HK-2 (cell line): ENCODE data around the gene MCC.

Experiments
- DNase-seq: peaks from one replicate; pipeline ENCODE4 v3.0.0-alpha.2; 2018; ENCODE audit not compliant: unreplicated experiment

The MCC gene

DNA sequence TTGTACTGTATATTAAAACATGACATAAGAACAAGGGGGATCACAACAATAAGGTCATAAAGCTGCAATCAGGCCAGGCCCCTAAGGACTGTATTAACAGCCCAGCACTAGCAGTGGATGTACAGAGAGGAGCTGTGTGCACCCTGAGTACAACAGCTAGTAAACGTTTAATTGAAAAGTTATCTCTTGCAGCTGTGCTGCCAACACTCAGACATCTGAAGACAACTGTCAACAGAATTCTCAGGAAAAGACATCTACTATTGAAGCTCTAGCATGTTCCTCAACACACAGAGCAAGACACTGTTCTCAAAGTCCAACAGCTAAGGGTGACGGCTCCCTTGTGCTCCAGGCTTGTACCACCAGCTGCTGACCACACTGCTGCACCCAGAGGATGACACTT is 312.1 kb downstream of the MCC start:
- no peak for DNase-seq

DNA sequence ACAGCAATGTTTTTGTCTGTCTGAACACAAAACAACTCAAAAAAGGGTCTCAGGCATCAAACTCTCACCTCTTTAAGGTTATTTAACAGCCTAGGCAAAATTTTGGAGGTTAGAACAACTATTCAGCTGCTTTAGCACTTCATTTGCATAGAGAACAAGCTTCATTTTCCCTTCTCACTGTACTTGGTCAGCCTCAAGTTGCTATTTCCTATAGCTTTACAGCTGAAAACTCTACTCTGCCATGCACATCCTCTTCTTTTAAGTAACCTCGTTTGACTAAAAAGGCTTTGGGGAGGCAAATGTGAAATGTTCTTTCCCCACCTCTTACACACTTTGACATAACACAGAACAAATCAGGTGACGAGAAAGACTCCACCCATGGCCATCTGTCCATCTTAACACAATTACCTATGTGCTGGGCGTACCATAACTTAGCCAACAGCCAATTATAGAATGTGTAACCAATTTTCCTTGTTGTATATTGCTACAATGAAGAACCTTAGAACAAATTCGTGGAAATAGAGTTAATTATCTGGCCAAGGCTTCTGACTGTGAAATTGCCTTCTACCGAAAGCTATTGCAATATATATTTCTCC is 315.9 kb downstream of the MCC start:
- no peak for DNase-seq

DNA sequence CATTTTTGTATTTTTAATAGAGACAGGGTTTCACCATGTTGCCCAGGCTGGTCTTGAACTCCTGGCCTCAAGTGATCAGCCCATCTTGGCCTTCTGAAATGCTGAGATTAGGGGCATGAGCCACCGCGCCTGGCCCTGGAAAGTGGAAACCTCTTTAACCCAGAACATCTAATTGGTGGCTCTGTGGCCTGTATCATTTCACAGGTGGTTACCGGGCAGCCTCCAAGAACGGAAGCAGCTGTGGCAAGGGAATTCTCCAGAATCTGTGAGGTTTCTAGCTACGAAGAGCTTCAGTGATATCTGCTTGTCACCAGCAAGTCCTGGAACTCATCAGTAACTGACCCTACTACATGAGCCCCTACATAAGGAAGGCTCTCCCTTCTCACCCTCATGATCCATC is 316.7 kb downstream of the MCC start:
- no peak for DNase-seq

DNA sequence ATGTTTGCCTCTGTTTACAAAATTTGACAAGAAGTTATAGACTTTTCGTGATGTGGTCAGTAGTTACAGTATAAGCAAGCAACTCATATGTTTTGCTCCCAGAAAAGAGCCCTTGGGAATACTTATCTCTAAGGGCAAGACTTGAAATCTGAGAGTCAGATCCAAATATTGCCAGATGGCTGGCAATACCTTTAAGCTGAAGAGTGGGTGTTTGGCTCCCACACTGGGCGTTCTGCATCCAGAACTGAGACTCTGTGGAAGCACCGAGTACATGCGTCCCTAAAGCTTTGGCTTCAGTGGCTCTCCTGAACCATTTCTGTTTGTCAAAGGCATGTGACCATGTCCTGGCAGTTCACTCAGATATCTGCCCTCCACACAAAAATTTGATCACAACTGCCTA is 317.5 kb downstream of the MCC start:
- no peak for DNase-seq

- DNase-seq: no peak
These were observed 318.5 kb downstream of the MCC start for GRCh38 chr5:113169720-113170119.

DNA sequence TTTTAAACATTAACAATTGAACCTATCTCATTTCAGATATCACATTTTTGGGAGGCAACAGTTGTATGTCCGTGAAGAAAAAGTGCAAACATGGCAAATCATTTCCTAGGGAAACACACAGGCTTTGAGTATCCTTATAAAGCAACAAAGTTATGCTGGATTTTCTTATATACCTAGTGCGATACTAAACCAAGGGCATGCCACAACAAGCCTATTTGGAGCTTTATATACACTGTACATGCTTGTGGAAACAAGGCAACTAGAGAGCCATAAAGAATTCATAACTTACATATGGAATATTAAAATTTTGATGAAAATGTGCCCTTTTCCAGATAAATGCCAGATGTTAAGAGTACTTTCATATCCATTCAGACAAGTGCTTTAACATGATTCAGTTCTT is 320.3 kb downstream of the MCC start:
- DNase-seq: no peak

DNA sequence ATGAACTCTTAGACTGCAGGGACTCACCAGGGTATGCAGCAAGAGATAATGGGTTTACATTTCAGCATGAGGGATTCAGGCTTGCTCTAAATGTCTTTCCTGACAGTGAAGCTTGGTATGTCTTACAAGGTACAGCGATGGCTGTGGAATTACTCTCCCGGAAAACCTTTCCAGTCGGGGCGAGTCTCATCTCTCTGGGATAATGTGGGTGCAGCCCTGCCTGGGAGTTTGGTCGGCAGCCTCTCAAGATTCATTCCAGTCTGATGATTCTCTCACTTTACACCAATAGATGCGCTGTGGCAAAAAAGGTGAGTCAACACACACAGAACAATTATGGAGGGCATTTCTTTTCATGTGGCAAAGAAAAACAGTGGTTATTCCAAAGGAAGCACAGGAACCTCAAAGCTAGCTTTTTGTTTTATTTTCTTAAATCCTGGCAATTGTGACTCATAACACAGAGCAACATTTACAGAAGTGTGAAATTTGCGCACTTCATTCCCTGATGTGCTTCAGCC is 321.3 kb downstream of the MCC start:
- peak; percentile 66 for DNase-seq

- DNase-seq: no peak
These were observed 322.0 kb downstream of the MCC start for GRCh38 chr5:113166261-113166660.

DNA sequence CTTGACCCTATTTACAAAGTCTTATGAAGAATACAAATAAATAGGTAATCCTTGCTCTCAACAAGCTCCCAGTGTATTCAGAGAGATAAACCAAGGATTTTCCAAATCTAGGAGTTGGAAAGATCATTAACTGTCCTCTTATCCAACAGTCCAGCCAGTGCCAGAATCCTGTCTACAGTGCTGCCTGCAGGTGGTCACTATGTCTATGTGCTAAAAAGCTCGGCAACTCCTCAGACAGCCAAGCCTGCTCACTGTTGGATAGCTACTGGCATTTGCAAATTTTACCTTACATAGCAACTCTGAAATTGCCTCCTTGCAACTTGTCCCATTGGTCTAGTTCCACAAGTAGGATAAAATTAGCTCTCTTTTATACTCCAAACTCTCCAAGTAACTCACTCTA is 324.2 kb downstream of the MCC start:
- DNase-seq: no peak

GRCh38 chr5:113163328-113163727 is 324.9 kb downstream of the MCC start:
- DNase-seq: no peak

GRCh38 chr5:113162770-113163169 is 325.5 kb downstream of the MCC start:
- no peak for DNase-seq

DNA sequence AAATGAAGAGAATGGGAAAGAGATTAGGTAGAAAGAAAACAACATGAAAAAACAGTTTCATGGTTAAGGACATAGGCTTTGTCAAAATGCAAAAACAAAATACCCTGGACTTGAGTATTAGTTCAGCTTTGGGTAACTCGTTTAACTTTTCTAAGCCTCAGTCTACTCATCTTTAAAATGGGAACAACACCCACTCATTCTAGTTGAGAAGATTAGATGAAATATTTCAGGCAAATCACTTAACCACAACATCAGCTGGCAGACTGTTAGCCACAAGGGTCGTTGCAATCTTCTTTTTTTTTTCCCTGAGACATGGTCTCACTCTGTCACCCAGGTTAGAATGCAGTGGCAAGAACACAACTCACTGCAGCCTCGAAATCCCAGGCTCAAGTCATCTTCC is 326.0 kb downstream of the MCC start:
- no peak for DNase-seq

- no peak for DNase-seq
These were observed 326.4 kb downstream of the MCC start for GRCh38 chr5:113161806-113162205.

DNA sequence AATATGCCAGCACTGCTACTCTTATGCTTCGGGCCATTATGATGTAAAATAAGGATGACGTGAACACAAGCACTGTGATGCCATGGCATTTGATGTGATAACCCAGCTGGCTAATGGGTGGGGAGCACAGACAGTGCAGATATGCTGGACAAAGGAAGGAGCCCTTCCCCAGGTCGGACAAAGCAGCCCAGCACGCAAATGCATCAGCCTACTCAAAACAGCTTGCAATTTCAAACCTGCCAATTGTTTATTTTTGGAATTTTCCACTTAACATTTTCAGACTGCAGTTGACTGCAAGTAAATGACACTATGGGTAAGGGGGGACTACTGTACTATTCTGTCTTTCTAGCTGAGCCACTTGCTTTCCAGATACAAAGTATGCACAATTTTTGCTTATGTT is 330.4 kb downstream of the MCC start:
- DNase-seq: no peak

GRCh38 chr5:113156271-113156877 is 331.9 kb downstream of the MCC start:
- DNase-seq: no peak

- DNase-seq: no peak
These were observed 334.6 kb downstream of the MCC start for GRCh38 chr5:113153512-113154097.

DNA sequence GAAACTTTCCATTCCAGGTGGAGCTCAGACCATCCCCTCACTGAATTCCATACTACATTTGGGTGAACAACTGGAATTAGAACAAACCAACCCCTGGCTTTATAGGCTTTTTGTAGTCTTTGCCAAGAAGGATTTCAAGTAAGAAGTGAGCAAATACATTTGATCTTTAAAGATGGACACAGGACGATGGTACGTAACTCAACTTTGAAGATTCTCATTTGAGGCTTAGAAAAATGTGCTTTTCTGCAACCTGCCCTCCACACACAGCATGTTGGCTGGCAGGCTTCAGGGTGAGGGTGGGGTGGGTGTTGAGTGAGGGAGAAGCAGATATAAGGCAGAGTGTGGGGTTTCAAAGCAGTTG is 335.9 kb downstream of the MCC start:
- DNase-seq: no peak

- no peak for DNase-seq
These were observed 336.4 kb downstream of the MCC start for GRCh38 chr5:113151641-113152379.

- DNase-seq: no peak
These were observed 337.4 kb downstream of the MCC start for GRCh38 chr5:113150821-113151220.

DNA sequence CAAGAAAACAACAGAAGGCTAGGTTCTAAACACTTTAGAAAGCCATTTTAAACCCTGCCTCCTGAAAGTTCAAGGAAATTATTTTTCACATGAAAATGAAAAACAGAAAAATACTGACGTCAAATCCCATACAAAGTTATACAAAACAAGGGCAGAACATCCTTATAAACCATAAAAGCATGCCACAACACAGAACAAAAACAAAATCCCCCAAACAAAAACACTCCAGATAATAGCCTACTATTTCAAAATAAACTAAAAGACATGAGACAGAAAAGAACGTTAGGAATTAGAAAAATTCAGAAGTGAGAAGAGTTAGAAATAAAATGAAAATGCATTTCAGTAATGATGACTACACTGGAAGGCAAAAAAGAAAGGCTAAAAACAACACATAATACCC is 338.0 kb downstream of the MCC start:
- DNase-seq: no peak

- no peak for DNase-seq
These were observed 340.7 kb downstream of the MCC start for GRCh38 chr5:113147537-113147936.

- no peak for DNase-seq
These were observed 341.1 kb downstream of the MCC start for GRCh38 chr5:113147101-113147508.
